GM12875 (cell line): ENCODE results near the gene RAB18.

Source experiments
- H3K4me3 ChIP-seq: one replicate; pipeline ENCODE4 v1.5.1; 2011; ENCODE audit warnings: low read depth, low read length, control low read depth
- TF ChIP-seq, protein P1 (sequence below): IDR thresholded peaks from 2 replicates; pipeline ENCODE4 v1.5.1; 2011; ENCODE audit warnings: low read depth, mild to moderate bottlenecking, control low read depth, inconsistent platforms, low read length, moderate library complexity, borderline replicate concordance; ENCODE audit not compliant: insufficient read depth

Gene RAB18

DNA sequence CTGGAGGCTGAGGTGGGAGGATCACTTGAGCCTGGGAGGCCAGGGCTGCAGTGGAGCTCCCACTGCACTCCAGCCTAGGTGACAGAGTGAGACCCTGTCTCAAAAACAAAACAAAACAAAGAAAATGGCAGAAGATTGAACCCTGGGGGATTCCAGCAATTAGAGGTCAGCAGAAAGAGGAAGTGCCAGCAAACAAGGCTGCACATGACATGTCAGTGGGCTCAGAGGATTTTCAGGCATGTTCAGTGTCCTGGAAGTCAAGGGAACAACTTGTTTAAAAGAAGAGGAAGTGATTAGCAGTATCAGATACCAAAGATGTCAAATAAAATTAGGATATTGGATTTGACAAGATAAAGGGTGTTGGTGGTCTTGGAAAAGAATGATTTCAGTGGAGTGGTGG lies 32.3 kb downstream of the RAB18 start:
- TF ChIP-seq, protein P1, sequence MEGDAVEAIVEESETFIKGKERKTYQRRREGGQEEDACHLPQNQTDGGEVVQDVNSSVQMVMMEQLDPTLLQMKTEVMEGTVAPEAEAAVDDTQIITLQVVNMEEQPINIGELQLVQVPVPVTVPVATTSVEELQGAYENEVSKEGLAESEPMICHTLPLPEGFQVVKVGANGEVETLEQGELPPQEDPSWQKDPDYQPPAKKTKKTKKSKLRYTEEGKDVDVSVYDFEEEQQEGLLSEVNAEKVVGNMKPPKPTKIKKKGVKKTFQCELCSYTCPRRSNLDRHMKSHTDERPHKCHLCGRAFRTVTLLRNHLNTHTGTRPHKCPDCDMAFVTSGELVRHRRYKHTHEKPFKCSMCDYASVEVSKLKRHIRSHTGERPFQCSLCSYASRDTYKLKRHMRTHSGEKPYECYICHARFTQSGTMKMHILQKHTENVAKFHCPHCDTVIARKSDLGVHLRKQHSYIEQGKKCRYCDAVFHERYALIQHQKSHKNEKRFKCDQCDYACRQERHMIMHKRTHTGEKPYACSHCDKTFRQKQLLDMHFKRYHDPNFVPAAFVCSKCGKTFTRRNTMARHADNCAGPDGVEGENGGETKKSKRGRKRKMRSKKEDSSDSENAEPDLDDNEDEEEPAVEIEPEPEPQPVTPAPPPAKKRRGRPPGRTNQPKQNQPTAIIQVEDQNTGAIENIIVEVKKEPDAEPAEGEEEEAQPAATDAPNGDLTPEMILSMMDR: no peak
- no peak overlapping the region for H3K4me3 ChIP-seq

DNA sequence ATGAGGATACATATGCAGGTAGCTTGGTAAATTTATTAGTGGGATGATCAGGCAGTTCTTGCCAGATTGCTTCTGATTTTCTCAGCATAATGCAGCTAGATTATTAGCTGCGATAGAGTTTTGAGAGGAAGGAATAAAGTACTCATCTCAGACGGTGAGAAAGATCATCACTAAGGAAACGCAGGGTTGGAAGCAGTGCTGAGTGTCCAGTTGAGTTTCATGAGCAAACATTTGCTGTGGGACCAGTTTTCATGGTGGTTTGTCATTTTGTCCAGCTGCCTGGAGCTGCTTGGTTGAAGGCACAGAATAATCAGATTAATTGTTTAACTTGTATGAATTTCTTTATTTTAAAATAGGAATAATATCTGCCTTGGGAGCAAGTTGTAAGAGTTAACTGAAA lies 33.1 kb downstream of the RAB18 start:
- no peak overlapping the region for H3K4me3 ChIP-seq
- TF ChIP-seq, protein P1: no peak

DNA sequence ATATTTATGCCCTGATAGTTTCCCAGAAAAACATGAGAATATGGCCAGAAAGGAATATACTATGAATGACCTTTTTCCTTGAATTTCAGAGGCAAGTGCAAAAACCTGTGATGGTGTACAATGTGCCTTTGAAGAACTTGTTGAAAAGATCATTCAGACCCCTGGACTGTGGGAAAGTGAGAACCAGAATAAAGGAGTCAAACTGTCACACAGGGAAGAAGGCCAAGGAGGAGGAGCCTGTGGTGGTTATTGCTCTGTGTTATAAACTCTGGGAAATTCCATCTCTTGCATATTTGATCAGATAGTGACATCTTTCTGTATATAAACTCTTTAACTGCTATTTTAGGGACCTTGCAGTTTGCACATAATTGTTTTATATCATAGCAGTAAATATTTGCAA lies 33.7 kb downstream of the RAB18 start:
- TF ChIP-seq, protein P1: no peak
- H3K4me3 ChIP-seq: no peak overlapping the region

DNA sequence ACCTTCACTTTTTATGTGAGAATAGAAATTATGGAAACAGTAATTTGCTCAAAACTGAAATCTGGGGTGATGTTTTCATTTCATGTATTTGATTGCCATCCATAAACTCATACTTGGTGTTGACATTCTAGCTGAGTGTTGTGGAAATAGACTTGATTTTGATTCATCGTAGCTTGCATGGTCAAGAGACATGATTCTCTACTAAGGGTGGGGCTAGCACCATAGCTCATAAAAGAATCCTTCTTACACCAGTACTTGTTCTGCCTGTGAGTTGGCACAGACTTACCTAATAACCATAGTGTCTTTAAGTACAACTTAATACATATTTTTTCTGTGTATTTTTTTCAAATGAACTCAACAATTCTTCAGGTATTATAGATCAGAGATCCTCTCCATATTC lies 36.6 kb downstream of the RAB18 start:
- H3K4me3 ChIP-seq: no peak overlapping the region
- TF ChIP-seq, protein P1: no peak

DNA sequence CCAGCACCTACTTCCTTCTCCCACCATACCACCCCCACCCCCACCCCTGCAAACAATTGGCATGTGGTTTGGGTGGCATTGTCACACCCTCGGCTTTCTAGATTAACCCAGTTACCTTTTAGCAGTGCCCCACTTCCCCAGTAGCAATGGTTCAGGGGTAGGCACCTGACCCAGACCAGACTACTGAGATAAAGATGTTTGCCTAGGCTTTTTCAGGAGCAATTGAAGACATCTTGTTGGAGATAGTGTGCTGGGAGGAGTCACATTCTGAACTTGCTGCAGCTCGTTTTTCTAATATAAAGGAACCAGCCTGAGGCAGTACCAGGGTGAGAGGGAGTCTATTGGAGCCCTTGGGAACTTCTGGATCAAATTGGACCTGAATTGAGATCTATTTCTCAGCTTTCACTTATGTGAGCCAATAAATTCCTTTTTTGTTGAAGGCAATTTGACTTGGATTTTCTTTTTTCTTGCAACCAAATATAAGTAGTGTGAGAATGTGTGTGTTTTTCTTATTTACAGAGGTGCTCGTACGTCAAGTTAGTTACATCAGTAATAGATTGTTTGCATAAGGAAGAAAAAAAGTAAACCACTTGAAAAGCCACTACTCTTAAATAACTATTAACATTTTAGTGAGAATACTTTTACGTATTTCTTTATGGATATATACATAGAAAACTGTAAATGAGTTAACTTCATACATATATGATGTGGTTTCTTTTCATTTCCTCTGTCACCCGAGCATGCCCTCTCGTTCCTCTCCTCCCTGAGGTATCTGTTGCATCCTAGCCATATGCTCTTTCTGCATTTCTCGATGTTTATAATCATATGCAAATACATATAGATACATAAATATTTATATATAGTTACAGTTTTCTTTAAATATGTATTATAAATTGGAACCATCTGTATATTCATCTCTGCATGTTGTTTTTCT lies 38.0 kb downstream of the RAB18 start:
- H3K4me3 ChIP-seq: no peak overlapping the region

DNA sequence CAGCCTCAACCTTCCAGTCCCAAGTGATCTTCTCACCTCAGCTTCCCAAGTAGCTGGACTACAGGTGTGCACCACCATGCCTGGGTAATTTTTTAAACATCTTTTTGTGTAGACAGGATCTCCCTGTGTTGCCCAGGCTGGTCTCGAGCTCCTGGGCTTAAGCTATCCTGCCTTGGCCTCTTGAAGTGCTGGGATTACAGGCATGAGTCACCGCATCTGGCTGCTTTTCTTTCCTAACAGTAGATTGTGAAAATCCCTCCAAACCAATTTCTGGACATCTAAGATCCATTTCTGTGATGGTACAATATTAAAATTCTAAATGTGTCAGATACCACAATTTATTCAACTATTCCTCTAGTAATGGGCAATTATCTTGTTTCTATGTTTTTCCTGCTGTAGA lies 38.7 kb downstream of the RAB18 start:
- H3K4me3 ChIP-seq: no peak overlapping the region
- TF ChIP-seq, protein P1: no peak

More for the DNA sequence above, 38.0 kb downstream of the RAB18 start:
- TF ChIP-seq, protein P1: no peak

DNA sequence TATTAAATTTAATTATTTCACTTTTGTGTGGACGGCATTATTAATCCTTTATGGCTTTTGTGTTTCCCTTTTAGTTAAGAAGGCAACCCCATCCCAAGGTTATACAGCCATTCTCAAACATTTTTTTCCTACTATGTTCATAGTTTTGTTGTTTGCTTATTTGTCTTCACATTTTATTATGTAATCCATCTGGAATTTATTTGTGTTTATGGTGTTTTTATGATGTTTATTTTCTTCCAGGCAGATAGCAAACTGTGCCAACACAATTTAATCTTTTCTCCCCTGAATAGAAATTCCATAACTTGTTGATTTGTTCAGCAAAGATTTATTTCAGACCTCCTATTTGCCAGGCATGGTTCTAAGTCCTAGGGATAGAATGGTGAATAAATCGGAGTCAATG lies 42.9 kb downstream of the RAB18 start:
- no peak overlapping the region for H3K4me3 ChIP-seq
- TF ChIP-seq, protein P1: no peak
